Activated CD8-positive, alpha-beta memory T cell treated with anti-CD3 and anti-CD28 coated beads for 4 hours (primary cell): Measurements from ENCODE around the gene DOCK3.
"Not testable (repeated sequence)": the region's sequence is repeated elsewhere in the genome, so short reads cannot be mapped to it uniquely, and the experiment has no call there.

Source experiments
- DNase-seq, 2 donors: peaks; one replicate each; pipeline ENCODE4 v3.0.0-alpha.2; 2020; ENCODE audit warnings: low read depth in 2 of 2

Gene DOCK3

DNA sequence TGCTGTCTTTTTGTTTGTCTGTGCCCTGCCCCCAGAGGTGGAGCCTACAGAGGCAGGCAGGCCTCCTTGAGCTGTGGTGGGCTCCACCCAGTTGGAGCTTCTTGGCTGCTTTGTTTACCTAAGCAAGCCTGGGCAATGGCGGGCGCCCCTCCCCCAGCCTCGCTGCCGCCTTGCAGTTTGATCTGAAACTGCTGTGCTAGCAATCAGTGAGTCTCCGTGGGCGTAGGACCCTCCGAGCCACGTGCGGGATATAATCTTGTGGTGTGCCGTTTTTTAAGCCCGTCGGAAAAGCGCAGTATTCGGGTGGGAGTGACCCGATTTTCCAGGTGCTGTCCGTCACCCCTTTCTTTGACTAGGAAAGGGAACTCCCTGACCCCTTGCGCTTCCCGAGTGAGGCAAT lies 303.9 kb downstream of the DOCK3 start:
- DNase-seq = not testable (repeated sequence)

DNA sequence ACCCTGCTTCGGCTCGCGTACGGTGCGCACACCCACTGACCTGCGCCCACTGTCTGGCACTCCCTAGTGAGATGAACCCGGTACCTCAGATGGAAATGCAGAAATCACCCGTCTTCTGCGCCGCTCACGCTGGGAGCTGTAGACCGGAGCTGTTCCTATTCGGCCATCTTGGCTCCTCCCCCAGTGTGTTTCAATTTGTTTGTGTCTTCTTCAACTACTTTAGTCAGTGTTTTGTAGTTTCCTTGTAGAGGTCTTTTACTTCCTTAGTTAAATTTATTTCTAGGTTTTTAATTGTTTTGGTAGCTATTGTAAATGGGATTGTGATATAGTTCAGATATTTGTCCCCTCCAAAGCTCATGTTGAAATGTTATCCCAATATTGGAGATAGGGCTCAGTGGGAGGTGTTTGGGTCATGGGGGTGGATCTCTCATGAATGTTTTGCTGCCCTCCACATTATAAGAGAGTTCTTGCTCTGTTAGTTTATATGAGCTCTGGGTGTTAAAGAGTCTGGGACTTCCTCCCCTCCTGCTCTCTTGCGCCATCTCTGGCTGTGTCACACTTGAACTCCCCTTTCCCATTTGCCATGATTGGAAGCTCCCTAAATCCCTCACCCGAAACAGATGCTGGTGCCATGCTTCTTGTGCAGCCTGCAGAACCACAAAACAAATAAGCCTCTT lies 304.4 kb downstream of the DOCK3 start:
- DNase-seq = no peak

GRCh38 chr3:50982540-50983325 lies 308.0 kb downstream of the DOCK3 start:
- DNase-seq = no peak

DNA sequence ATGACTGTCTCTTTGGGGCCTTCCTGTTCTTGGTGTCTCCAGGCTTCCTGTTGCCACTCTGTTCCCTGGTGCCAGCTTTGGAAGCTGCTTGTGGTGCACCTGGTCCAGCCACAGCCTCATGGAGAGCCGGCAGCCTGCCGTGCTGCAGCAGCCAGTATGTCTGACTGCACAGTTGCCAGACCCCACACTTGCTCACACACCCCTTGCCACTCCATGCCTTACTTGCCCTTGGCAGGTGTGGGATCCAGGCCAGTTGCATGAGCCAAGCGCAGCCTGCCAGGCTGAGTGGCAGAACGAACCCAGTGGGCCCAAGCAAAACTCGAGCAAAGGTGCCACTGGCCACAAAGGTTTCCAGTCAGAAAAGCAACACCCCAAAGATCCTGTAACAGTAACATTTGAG lies 309.2 kb downstream of the DOCK3 start:
- no peak for DNase-seq

GRCh38 chr3:50985893-50986292 lies 311.2 kb downstream of the DOCK3 start:
- DNase-seq = no peak

- DNase-seq = no peak
Measured at GRCh38 chr3:50986726-50987125, 312.0 kb downstream of the DOCK3 start.

- DNase-seq = no peak
Measured at GRCh38 chr3:50994537-50994936, 319.8 kb downstream of the DOCK3 start.

DNA sequence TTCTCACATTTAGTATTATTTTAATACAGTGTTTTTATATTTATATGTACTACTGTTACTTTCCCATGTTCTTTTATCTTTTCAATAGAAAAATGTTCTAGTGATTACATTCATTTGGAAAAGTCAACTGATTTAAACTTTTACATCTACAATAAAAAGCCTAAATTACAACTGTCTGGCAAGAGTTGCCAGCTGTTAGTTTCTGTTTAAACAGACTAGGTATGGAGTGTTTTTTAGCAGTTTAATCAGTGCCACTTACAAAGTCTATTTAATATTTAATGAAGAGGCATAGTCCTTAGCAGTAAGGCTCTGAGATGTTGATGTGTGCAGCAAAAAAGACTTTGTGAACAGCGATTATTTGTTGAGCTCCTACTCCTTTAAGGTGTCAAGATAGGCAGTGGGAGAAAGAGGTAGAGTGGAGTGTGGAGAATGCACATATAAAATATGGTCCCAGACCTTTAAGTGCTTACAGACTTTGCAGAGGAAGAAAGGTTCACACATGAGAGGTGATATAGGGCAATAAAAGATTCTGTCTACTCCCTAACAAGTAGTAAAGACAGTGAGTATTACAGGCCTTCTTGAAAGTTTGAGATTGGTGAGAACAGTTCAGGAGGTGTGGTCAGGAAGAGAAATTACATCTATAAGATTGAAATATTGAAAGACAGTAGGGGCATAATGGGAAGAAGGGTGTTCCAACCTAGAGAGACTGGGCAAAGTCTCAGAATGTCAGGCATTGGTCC lies 320.5 kb downstream of the DOCK3 start:
- DNase-seq = no peak

- no peak for DNase-seq
Measured at GRCh38 chr3:51002495-51002894, 327.8 kb downstream of the DOCK3 start.

DNA sequence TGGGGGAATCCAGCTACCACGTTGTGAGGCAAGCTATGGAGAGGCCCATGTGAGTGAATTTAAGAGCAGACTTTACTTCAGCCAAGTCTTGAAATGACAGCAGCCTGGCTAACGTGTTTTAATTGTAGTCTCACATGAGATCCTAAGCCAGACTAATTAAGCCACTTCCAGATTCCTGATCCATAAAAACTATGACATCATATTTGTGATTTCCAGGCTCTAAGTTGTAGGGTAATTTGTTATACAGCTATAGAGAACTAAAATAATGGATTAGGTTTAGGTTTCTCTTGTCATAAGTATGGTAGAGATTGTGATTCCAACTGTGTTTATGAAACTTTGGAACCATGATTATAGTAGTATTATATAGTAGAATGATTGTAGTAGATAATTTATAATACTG lies 329.5 kb downstream of the DOCK3 start:
- DNase-seq = no peak

DNA sequence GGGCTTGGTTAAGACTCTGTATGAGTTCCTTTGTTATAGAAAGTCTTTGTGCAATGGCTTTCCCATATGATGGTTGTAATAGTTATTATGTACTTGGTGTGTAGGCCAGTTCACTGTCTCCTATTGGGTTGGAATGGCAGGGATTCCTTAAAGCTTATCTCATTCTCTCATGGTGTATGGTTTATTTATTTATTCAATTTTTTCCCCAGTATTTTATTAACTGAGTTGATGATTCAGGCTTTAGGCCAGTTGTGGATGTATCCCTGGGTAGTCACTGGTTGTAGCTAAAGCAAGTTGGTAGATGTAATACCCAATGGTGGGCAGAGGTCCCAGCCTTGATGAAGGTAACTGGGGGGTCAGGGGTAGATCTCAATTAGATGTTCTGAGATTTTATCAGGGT lies 349.4 kb downstream of the DOCK3 start:
- DNase-seq = no peak

- peak; percentile 31 to 49 for DNase-seq
Measured at GRCh38 chr3:51024765-51025632, 350.3 kb downstream of the DOCK3 start.

GRCh38 chr3:51031666-51032065 lies 356.9 kb downstream of the DOCK3 start:
- no peak for DNase-seq

- no peak for DNase-seq
Measured at GRCh38 chr3:51035630-51036029, 360.9 kb downstream of the DOCK3 start.

GRCh38 chr3:51044982-51045381 lies 370.3 kb downstream of the DOCK3 start:
- no peak for DNase-seq

- DNase-seq = no peak
Measured at GRCh38 chr3:51052562-51052961, 377.8 kb downstream of the DOCK3 start.

DNA sequence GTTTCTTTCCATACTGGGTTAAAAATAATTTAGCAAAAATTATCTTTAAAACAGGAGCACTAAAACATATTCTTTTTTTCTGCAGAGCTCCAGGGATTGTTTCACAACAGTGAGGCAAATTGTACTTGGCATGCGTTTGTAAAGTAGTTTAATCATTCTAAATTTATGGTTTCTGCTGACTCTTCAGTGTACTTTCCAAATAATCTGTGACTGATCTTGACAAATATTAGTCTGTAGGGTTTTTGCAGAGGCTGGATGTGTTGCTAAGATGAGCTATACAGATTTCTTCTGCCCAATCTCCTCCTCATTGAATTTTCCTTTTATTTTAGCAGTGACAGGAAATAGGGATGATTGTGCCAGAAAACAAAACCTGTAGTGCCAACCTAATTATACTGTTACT lies 382.4 kb downstream of the DOCK3 start:
- DNase-seq = no peak

DNA sequence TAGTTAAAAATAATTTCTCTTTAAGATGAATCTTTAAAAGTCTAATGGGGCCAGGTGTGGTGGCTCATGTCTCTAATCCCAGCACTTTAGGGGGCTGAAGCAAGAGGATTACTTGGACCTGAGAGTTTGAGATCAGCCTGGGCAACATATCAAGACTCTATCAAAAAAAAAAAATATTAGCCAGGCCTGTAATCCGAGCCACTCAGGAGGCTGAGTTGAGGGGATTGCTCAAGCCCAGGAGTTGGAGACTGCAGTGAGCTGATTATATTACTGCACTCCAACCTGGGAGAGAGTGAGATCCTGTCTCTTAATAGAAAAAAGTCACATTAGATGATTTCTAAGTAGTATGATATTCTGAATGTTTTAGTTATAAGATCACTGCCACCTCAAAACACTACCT lies 388.3 kb downstream of the DOCK3 start:
- DNase-seq = no peak

GRCh38 chr3:51075221-51075775 lies 400.6 kb downstream of the DOCK3 start:
- no peak for DNase-seq

GRCh38 chr3:51082363-51082762 lies 407.6 kb downstream of the DOCK3 start:
- DNase-seq = no peak

GRCh38 chr3:51083490-51083889 lies 408.8 kb downstream of the DOCK3 start:
- DNase-seq = no peak
